Heart right ventricle (tissue), 16 donors: ENCODE data around the gene LDHAL6B. TPM values are rescaled to one million over a fixed set of nuclear protein-coding genes. Genes with fewer than 3 reads are reported as not detected.

Experiments used
- ATAC-seq, 8 donors: fragments of 200-7000 bp; cut with Tn5 transposase; one replicate each; pipeline ENCODE4 v1.9.1; 2020; ENCODE audit warnings: mild to moderate bottlenecking in 8 of 8, moderate library complexity in 8 of 8, moderate number of reproducible peaks in 1 of 8
- DNase-seq, 2 donors: peaks; one replicate each; pipeline ENCODE4 v3.0.0-alpha.2; 2020
- H3K27ac ChIP-seq, 10 donors: fragments of 200-600 bp; sonication (generic) in 2 of 10; one replicate each; pipeline versions ENCODE4 v1.5.0 to v1.8.0; 2020 to 2022; ENCODE audit warnings: mild to moderate bottlenecking in 3 of 10
- H3K27me3 ChIP-seq, 7 donors: fragments of 200-600 bp; one replicate each; pipeline ENCODE4 v1.8.0; 2021 to 2022; ENCODE audit warnings: mild to moderate bottlenecking in 2 of 7
- H3K36me3 ChIP-seq, 9 donors: fragments of 200-600 bp; sonication (generic) in 1 of 9; one replicate each; pipeline versions ENCODE4 v1.5.0 to v1.8.0; 2020 to 2022; ENCODE audit warnings: mild to moderate bottlenecking in 2 of 9
- H3K4me1 ChIP-seq, 9 donors: fragments of 200-600 bp; sonication (generic) in 1 of 9; one replicate each; pipeline versions ENCODE4 v1.5.0 to v1.8.0; 2020 to 2022; ENCODE audit warnings: mild to moderate bottlenecking in 4 of 9
- H3K4me3 ChIP-seq, 10 donors: fragments of 200-600 bp; sonication (generic) in 2 of 10; one replicate each; pipeline versions ENCODE4 v1.5.0 to v1.8.0; 2020 to 2022; ENCODE audit warnings: mild to moderate bottlenecking in 7 of 10, moderate library complexity in 2 of 10
- H3K9me3 ChIP-seq, 11 donors: fragments of 200-600 bp in 10 of 11; sonication (generic) in 2 of 11; one replicate each; pipeline versions ENCODE4 v1.5.0 to v1.8.0; 2013 to 2022; ENCODE audit warnings: mild to moderate bottlenecking in 2 of 11, control low read depth in 1 of 11, moderate library complexity in 1 of 11
- CTCF ChIP-seq, 9 donors: fragments of 200-600 bp; sonication (generic) in 2 of 9; IDR thresholded peaks; one replicate each; pipeline versions ENCODE4 v1.5.0 to v1.8.0; 2021 to 2022; ENCODE audit warnings: antibody characterized with exemption in 9 of 9, mild to moderate bottlenecking in 5 of 9, moderate library complexity in 1 of 9
- WGBS, 2 donors: extraction: QIAGEN DNeasy Blood & Tissue Kit; methylation state at CpG; one replicate each; pipeline ENCODE4 v1.1.7; 2013; ENCODE audit warnings: inconsistent platforms in 1 of 2; 5-methylcytosine and 5-hydroxymethylcytosine counted together
- intact Hi-C, 10 donors: fragments of 100-400 bp; cut with DNase I; formaldehyde crosslinking; loops; one replicate each; pipeline versions ENCODE4 v1.11.1 to v1.14.2; 2022
- microRNA-seq, 2 donors: library from miRNA; unstranded; fragments of <30 nt; microRNA quantifications; one replicate each; pipeline ENCODE4 v1.2.0, GENCODE V29; 2021
- polyA plus RNA-seq, 2 donors: library from polyadenylated mRNA; stranded (reverse); fragments of 200-250 nt; gene quantifications; one replicate each; pipeline ENCODE4 v1.2.3, GENCODE V29; 2013
- total RNA-seq, 10 donors: library from RNA; stranded (reverse); fragmentation: NEBNext Ultra II Directional in 3 of 10; extraction: Animal tissue kit (Norgen Biotek cat#: 25700) in 3 of 10; gene quantifications; one replicate each; pipeline versions ENCODE4 v1.2.1 to v1.2.4, GENCODE V29; 2021 to 2023
- donor health status: Arrhythmogenic right ventricular cardiomyopathy.
- donor health status: ischemic (EF 13 %, LVEDD 7.1; RV severe dilation, severe dysfunction).
- donor health status: healthy with polysubstance abuse.
- donor health status: DM: no; HTN: yes; CAD: no.
- donor health status: DM: no; HTN: no; CAD: no.
- donor health status: ischemic (EF 25% LVEDD 6.9; RV normal size, moderate dysfunction).
- donor health status: ischemic (EF 25% LVEDD 5.7; RV mildly dilated, moderate dysfunction).
- donor health status: healthy.
- donor health status: DM: yes; HTN: yes; CAD: no.
- donor health status: Ischemic cardiomyopathy.
- donor health status: ischemic (EF 35%, LVEDD 5.7; RV mildly dilated, moderate dysfunction).
- donor health status: nonischemic (EF 11% LVEDD 7.7; RV severe dilation, severe dysfunction).
- donor health status: DM: yes; HTN: yes; CAD: no.
- donor health status: PGD.
- donor health status: ischemic (EF 29% LVEDD 5.4; RV normal size, mild dysfunction).
- donor health status: nonischemic (EF 23%, LVEDD 6.1; RV moderate dilation, normal function).

Gene LDHAL6B
- total and polyA plus RNA-seq, 12 donors = not detected

DNA sequence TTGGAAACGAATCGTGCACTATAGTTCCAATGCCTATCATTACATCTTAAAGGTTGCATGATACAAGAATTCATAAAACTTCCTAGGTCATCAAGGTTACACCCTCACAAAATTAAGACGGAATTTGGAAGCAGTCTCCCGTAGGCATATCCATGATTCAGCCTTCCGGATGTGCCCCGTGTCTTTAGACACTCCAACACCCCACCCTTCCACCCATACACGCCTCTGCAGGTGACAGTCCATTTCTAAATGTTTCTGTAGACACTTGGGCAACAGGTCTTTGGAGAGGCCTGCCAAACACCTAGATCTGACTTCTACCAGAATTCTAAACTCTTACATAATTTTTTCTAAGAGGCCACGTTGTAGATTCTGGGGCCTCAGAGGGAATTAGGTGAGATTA, 49.8 kb downstream of the LDHAL6B start:
- no peak for TF ChIP-seq CTCF (IDR thresholded peaks at IDR 0.05)
- Histone ChIP-seq H3K27me3 (no peaks in the 10 kb centered on the region), H3K4me1 (no peaks in the 10 kb centered on the region), H3K36me3 (peaks cover 0 to 79% (median 8%) of the 10 kb centered on the region in 9 donors), H3K4me3 (no peak overlapping the region), H3K27ac (no peak overlapping the region), H3K9me3 (no peaks in the 10 kb centered on the region)
- no peak for ATAC-seq
- no peak for DNase-seq
- intact Hi-C loops = loop anchor here in 2 of 10 donors (5.0 to 10.0 kb wide), 2 partner anchors 36 to 98 kb away; no protein-coding TSS in a partner anchor
- WGBS, 2 donors = 82 to 83% methylated on average over 8 of the region's 8 CpGs

DNA sequence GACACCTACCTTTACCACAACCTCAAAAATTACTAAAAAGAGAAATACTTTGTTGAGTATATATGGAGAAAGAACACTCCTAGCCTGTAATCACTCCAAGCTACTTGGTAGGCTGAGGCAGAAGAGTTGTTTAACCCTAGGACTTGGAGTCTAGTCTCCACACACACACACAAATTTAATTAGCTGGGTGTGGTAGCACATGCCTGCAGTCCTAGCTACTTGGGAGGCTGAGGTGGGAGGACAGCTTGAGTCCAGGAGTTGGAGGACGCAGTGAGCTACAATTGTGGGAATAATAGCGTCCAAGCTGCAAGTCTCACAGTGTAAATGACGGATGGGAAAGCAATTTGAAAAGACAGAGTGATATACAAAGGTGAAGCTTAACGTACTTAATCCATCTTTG, 50.5 kb downstream of the LDHAL6B start:
- Histone ChIP-seq H3K36me3 (peaks cover 0 to 79% (median 8%) of the 10 kb centered on the region in 9 donors), H3K4me1 (no peaks in the 10 kb centered on the region), H3K27ac (no peak overlapping the region), H3K9me3 (no peaks in the 10 kb centered on the region), H3K27me3 (no peaks in the 10 kb centered on the region), H3K4me3 (no peak overlapping the region)
- no peak for TF ChIP-seq CTCF (IDR thresholded peaks at IDR 0.05)
- 73% methylated on average over 4 of the region's 4 CpGs for WGBS, 2 donors
- DNase-seq (no peak), ATAC-seq (no peak)
- intact Hi-C loops = loop anchor here in 2 of 10 donors (5.0 to 10.0 kb wide), 2 partner anchors 35 to 98 kb away; no protein-coding TSS in a partner anchor

Small RNA genes within 50 kb of the gene (microRNA-seq; reads per million reads assigned to microRNA genes)
- gene MIR2116 = 3.6 to 5.6 reads per million in 2 donors

Other genes with a start within 250 kb of the LDHAL6B start
- gene RNF111, start 219.2 kb upstream of the LDHAL6B start, total RNA-seq = 10 to 100 TPM; 21.2 to 28.7 (median 24.4) TPM
- 1 to 10 TPM; 6.0 to 7.9 TPM for gene RNF111, start 219.2 kb upstream of the LDHAL6B start, polyA plus RNA-seq
- gene CCNB2, start 101.7 kb upstream of the LDHAL6B start, total RNA-seq = 1 to 10 TPM in 2 of 10 donors, under 1 TPM in 7, not detected in 1; 0.16 to 5.9 (median 0.62) TPM
- gene CCNB2, start 101.7 kb upstream of the LDHAL6B start, polyA plus RNA-seq = under 1 TPM in 1 of 2 donors, not detected in 1; 0.22 TPM
- 10 to 100 TPM; 20.6 to 75.3 (median 28.4) TPM for gene MYO1E, start 166.0 kb downstream of the LDHAL6B start, total RNA-seq
- gene MYO1E, start 166.0 kb downstream of the LDHAL6B start, polyA plus RNA-seq = 10 to 100 TPM in 1 of 2 donors, 1 to 10 TPM in 1; 9.3 to 16.5 TPM
- 10 to 100 TPM in 2 of 10 donors, 1 to 10 TPM in 8; 2.5 to 10.1 (median 4.2) TPM for gene FAM81A, start 231.3 kb downstream of the LDHAL6B start, total RNA-seq
- 1 to 10 TPM; 1.3 to 3.2 TPM for gene FAM81A, start 231.3 kb downstream of the LDHAL6B start, polyA plus RNA-seq